Epithelial cell of prostate (primary cell): Measurements from ENCODE around the gene ABHD14A.
"Not testable (repeated sequence)": the region's sequence is repeated elsewhere in the genome, so short reads cannot be mapped to it uniquely, and the experiment has no call there.

ENCODE experiments used
- DNase-seq: peaks from one replicate; pipeline ENCODE4 v3.0.0-alpha.2; 2011; ENCODE audit warnings: low read depth, low spot score
- H3K27ac ChIP-seq: fragments of 450-650 bp; 2 replicates; pipeline ENCODE4 v1.5.1; 2017; ENCODE audit warnings: mild to moderate bottlenecking

ABHD14A gene

DNA sequence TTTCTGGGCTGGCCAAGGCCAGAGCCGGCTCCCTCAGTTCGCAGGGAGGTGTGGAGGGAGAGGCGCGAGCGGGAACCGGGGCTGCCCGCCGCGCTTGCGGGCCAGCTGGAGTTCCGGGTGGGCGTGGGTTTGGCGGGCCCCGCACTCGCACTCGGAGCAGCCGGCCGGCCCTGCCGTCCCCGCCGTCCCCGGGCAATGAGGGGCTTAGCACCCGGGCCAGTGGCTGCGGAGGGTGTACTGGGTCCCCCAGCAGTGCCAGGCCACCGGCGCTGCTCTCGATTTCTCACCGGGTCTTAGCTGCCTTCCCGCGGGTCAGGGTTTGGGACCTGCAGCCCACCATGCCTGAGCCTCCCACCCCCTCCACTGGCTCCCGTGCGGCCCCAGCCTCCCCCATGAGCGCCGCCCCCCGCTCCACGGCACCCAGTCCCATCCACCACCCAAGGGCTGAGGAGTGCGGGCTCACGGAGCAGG lies 15.7 kb downstream of the ABHD14A start:
- not testable (repeated sequence) for H3K27ac ChIP-seq, DNase-seq

DNA sequence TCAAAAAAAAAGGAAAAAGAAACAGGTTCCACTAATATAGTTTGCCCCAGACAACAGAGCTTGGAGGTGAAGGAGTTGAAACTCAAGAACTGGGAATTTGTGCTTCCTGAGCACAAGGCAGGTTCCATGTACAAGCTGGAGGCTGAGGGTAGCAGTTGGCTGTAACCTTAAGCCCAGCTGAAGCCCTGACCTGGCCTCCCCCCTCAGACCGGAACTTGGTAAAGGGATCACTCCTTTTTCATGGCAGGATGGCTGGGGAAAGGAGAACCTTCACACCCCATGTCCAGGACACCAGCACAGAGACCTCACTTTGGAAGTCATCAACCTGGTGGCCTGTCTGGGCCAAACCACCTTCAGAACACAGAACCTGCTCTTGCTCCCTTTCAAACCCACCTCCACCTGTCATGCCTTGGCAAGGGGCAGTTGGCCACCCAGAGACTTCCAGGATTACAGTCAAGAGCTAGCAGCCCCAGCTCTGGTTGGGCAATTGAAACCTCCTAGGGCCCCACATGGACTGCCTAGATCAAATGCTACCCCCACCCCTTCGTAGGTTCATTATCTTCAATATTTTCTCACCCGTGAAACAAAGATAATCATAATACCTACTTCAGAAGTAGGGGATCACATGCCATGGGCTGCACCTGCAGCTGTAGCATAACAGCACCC lies 17.3 kb downstream of the ABHD14A start:
- no peak for DNase-seq
- H3K27ac ChIP-seq: no peak overlapping the region

DNA sequence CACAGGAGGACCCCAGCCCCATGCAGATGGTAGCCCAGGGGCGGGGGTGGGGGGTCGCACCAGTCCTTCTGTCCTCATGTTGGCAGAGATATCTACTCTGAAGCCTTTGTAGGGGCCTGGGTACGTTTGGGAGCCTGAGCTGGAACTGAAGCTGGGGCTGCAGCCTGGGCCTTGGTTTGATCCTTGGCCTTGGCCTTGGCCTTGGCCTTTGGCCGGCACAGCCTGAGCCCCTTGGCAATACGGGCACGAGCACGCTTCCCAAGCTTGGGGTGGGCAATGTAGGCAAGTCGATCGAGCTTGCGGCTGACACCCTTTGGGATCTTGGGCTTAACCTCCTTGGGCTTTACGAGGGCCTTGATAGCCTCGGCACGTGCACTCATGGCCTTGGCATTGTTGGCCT lies 18.8 kb downstream of the ABHD14A start:
- DNase-seq: not testable (repeated sequence)
- peak overlapping the region; percentile 22 for H3K27ac ChIP-seq

DNA sequence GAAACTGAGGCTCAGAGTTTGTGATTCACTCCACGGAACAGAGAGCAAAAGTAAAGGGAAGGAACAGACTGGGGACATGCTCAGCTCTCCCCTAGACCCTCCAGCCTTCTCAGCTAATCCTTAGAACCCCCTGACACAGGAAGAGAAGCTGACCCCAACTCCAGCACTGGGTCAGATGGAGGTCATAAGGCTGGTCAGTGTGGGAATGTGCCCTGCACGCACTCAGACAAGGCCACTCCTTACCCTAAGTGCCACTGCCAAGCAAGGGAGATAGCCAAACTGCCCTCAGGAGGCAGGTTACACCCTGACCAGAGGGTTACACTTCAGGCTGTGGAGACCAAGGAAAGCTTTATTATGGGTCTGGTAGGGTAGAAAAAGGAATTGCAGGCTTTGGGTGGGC lies 19.7 kb downstream of the ABHD14A start:
- no peak for DNase-seq
- H3K27ac ChIP-seq: peak overlapping the region; percentile 74

DNA sequence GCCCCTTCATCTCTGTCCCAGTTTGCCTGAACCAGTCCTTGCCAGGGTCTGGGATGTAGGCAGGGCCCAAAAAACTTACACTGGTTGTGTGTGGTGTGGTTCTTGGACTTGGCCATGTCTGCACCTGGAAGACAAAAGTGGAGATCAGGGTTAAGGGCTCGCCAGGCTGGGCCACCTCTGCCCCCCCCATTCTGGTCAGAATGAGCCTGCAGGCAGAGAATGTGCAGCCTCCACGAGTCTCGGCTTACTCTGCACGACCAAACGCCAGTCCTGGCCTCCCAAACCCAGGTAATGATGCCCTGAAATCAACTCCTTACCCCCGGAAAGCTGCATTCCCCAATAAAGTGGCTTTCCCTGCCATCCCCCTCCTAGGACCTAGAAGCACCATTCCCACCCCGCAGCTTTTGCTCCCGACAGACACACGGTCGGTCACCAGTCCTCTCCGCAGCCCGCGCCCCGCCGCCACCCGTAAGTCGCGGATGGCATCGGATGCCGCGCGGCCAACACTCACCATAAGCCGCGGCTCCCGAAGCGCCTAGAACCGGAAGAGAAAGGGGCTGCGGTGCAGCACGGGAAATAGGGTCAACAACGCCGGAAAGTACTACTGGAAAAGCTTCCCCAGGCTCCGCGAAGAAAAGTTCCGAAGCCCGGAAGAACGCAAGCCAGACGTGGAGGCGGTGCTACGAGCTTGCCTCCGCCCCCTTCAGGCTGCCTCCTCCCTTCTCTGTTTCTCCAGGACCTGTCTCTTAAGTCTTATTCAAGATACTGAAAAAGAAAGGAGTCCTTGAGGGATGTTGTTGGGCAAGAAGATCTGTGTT lies 20.7 kb downstream of the ABHD14A start, which contains the start of gene RPL29:
RPL29 (minus strand) TSS at position 550 of the 818 bp plus-strand sequence; CDS start at position 116, 434 bp downstream.
- H3K27ac ChIP-seq: peak within 1 kb of the TSS; percentile 74
- peak; percentile 75 for DNase-seq

DNA sequence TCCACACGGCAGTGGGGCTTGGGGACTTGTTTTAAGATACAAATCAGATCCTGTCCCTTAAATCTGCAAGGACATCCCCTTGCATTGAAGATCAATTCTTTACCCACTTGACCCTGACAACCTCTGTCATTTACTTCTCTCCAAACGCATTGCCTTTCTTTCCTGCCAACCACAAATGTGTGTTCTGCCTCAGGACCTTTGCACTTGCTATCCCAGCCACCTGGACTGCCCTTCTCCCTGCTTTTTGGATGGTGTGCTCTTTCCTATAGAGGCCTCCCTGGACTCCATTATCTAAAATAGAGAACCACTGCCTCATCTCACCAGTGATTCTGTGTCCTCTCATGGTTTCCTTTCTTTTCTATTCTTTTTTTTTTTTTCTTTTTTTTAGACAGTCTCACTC lies 22.3 kb downstream of the ABHD14A start:
- peak overlapping the region; percentile 38 for H3K27ac ChIP-seq
- DNase-seq: no peak

DNA sequence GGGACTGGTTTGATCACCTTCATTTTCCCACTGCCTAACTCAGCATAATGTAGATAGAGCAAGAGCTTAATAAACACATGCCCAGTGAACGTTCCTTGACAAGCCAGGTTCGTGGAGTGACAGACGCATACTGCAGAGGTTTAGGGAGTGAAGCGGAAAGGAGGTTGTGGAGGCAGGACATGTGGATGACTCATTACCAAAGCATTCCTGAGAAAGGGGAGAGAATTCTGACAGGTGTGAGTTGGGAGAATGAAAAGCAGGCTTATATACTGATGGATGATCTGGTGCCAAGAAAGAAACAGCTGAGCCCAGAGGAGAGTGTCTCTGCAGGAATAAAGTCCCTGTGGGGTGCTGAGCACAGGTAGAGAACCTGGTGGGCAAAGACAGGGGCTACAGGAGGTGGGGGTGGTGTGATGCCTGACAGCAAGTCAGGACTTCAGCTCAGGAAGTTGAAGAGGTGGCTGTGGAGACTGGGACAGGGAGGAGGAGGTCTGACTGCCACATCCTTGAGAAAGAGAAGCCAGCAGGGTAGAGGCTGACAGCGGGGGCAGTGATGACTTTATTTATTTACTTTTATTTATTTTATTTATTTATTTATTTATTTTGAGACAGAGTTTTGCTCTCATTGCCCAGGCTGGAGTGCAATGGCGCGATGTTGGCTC lies 23.2 kb downstream of the ABHD14A start:
- no peak for DNase-seq
- H3K27ac ChIP-seq: peak overlapping the region; percentile 38

DNA sequence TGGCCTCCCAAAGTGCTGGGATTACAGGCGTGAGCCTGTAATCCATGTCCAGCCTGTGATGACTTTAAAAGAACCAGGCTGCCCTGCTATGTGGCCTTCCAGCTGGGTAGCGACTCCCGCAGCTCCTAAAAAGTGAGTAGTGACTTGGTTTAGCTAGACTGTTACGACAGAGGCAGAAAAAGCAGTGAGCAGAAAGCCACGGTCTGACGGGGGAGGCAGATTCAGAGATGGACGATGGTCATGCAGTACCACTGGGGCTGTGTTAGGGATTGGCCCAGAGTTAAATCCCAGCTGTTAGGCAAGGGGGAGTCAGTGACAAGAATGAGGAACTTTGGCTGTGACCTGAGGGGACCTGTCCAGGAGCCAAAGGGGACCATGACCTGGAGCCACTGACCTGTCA lies 23.9 kb downstream of the ABHD14A start:
- H3K27ac ChIP-seq: no peak overlapping the region
- no peak for DNase-seq

DNA sequence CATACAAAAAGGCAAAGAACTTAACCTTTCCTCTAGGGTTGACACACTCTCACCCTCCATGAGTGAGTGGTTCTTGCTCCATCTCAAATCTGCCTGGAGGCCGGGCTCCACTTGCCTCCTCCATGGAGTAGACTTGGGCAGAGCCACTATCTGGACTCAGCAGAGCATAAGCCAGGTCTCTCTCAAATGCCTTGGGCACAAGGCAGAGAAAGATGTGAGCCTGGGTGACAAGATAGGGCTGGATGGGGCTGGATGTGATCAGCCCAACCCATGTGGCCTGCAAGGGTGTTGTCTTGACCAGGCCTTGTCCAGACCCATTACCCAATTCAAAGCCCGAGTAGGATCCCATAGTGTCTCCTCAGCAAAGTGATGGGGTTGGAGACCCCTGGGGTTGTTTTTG lies 25.0 kb downstream of the ABHD14A start:
- no peak for DNase-seq
- no peak overlapping the region for H3K27ac ChIP-seq

DNA sequence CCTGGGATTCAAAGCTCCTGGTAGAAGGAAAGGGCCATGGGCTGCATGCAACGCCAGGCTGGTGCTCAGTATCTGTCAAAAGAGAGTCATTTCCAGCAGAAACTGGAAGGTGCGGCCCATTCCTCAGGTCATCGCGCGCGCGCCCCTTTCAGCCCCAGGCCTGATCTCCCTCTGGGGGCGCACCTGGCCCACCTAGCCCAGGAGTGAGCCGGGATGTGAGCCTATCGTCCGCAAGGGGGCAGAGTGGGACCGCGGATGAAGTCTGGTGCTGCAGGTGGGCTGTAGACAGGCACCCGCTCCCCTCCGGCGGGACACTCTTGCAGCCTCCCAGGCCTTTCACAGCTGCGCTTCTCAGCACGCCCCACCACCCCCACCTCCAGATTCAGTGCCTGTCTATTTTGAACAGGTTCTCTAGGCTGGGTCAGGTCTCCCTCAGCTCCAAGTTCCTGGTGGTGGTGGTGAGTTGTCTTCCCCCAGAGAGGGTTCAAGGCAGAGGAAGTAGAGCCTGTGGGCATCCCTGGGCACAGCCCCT lies 26.6 kb downstream of the ABHD14A start:
- DNase-seq: no peak
- H3K27ac ChIP-seq: no peak overlapping the region

DNA sequence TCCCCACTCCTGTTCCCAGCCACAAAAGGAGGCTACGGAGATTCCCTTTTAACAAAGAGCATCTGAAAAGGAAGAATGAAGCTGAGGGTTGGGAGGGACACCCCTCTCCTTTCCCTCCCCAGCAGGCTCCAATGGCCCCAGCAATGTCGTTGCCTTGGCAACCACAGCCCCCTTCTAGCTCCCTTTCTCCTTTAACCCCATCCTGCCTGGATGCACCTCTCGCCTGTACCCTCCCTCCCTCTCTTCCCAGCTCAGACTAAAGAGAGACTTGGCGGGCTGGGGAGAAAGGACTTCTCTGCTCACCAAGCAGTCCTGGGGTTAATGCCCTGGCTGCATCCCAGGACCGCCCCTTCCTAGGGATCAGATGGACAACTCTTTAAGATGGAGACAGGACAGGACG lies 27.9 kb downstream of the ABHD14A start:
- DNase-seq: no peak
- no peak overlapping the region for H3K27ac ChIP-seq

DNA sequence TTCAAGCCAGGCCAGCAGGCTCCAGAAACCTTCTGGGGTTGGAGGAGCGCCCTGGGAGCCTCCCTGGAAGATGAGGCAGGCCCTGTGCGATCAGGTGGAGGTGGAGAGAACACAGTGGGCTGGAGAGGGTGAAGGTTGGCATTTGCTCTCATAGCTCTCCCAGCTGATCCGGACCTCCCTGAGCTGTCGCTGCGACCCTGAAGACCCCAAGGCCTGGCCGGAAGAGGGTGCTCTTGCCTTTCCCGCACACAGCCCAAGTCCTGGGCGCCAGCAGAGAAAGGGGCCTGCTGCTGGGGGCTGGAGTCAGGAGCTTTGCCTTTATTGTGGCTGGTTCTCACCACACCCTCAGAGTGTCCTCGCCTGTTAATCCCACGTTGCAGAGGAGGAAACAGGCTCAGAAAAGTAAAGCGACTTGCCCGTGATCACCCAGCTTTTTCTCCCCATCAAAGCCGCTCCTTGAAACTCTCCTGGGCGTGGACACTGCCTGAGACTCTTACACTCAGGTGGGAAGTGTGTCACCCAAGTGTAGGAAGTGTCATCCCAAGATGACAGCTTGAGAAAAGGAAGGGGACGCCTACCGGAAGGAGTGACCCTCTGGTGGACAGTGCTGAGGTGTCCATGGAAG lies 29.4 kb downstream of the ABHD14A start:
- no peak overlapping the region for H3K27ac ChIP-seq
- DNase-seq: no peak

DNA sequence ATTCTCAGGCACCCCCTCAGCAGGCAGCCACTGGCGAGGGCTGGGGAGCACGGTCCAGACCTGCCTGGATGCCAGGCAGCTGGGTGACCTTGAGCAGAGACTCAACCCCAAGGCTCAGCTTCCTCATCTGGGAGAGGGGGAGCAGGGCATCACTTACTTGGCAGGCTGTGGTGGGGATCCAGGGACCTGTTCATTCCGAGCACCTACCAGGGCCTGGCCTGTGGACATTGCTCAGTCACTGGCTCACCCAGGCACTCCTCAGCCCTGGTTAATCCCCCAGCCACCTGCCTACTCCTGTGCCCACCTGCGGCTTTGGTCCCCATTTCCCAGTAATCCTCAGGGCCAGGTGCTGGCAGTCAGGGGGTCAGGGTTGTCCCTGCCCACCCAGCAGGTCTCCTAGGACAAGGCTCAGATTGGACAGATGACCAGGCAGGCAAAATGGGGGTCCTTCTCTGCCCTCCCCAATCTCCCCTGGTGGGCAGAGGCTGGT lies 30.1 kb downstream of the ABHD14A start:
- H3K27ac ChIP-seq: peak overlapping the region; percentile 4

DNA sequence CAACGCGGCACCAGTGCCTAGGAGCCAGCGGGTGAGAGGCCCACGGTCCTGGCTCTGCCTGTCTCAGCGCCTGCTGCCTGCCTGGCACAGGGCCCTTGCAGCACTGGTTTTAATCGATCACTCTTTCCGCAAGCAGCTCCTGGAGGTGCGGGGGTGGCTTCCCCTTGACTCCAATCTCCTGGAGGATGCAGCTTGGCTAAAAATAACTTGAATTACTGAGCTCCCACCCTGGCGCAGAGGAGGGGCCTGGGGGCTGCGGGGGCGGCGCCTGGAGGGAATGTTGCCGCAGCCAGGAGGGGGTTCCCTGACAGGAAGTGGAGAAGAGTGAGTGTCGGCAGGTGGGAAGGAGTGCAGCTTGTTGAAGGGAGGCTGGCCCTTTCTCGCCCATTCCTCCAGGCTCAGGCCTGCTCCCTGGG lies 30.7 kb downstream of the ABHD14A start:
- no peak for DNase-seq
- peak overlapping the region; percentile 4 for H3K27ac ChIP-seq

More for the DNA sequence above, 30.1 kb downstream of the ABHD14A start:
- no peak for DNase-seq

DNA sequence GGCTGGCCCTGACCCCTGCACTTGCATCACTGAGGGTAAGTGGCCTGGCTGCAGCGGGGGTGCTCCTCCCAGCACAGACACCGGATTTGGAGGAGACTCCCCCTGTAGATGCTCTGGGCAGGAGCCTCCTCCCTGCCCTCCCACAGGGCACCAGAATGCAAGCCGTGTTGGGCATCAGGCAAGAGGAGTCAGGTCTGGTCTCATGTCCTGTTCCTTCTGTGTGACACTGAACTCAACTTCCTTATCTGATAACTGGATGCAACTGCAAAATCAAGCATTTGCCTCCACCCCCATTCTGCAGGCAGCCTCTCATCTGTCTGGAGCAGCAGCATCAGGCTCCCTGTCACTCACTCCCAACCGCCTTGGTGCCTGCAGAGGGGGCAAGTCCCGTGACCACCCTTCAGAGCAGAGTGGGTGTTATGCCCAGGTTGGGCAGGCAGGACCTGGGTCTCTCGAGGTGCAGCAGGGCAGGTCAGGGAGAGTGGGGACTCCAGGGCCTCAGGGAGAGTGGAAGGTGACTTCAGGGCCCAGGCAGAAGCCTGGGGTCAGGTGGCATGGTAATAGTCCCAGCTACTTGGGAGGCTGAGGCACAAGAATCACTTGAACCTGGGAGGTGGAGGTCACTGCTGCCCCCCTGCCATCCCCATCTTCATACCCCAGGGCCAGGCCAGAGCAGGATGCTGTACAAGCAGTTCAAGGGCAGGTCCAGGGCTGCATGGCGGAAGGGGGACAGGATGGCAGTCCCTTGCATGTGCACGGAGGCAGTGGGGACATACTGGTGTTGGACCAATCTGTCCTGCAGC lies 31.4 kb downstream of the ABHD14A start:
- no peak for DNase-seq

DNA sequence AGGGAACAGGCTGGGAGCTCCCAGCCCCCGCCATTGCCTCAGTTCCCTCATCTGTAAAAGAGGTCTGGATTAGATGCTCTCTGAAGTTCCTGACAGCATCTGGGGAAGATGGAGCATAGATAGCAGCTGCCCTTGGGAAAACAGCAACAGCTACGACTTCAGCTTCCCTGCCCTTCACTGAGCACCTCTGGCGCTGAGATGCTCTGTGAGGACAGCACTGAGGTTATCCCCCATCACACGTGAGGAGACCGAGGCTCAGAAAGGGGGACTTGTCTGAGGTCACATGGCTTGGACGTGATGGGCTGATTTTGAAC lies 31.9 kb downstream of the ABHD14A start:
- DNase-seq: no peak
- no peak overlapping the region for H3K27ac ChIP-seq

More for the DNA sequence above, 31.4 kb downstream of the ABHD14A start:
- peak overlapping the region; percentile 4 for H3K27ac ChIP-seq

DNA sequence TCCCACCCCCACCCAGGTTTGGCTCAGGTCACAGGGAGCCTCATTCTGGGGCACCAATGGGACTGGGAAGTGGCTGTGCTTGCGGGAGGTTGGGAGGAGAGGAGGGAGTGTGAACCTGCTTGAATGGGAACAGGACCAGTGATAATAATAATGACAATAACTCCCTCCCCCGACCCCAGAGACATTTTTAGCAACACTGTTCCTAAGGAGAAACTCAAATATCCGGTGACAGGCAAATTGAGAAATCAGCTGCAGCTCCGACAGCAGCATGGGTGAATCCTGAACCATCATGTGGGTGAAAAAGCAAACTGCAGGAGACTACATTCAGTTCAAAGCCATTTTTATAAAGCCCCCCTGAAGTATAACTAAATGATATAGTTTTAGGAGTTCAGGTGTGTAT lies 32.4 kb downstream of the ABHD14A start:
- H3K27ac ChIP-seq: no peak overlapping the region
- DNase-seq: no peak

DNA sequence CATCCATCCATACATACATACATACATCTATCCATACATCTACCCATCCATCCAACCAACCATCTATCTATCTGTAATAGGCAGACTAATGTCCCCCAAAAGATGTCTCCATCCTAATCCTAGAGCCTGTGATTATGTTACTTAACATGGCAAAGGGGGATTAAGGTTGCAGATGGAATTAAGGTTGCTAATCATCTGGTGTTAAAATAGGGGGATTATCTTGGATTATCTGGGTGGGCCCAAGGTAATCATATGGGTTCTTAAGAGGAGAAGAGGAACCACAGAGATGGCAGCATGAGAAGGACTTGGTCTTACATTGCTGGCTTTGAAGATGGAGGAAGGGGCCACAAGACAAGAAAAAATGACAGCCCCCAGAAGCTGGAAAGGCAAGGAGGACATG lies 35.6 kb downstream of the ABHD14A start:
- H3K27ac ChIP-seq: no peak overlapping the region
- no peak for DNase-seq

DNA sequence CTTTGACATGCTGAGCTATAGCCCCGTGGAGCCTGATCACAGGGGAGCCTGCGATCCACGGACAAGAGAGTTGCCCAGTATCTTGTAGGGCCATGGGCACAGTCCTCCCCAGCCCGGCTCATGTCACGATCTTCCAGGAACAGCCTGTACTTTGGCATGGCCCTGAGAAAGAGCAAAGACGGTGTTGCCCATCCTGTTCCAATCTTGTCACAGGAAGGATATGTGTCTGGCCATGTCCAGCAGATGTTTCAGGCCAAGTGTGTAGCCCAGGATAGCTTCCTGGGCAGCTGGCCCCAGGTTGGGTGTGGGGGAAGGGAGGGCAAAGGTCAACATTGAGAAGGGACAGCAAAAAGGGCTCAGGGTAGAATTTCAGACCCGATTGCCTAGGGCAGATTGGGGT lies 37.8 kb downstream of the ABHD14A start:
- no peak overlapping the region for H3K27ac ChIP-seq
- DNase-seq: no peak
